KOPT-K1 (cell line): ENCODE measurements around the gene SLC39A3.

Source experiments
- H3K27ac ChIP-seq: fragments of 200-600 bp; sonication (generic); 2 replicates; pipeline ENCODE4 v1.5.1; 2016; ENCODE audit warnings: antibody characterized with exemption, mild to moderate bottlenecking, low read depth, low read length; ENCODE audit not compliant: poor library complexity, severe bottlenecking
- H3K36me3 ChIP-seq: fragments of 200-600 bp; sonication (generic); 2 replicates; pipeline ENCODE4 v1.5.1; 2017; ENCODE audit warnings: antibody characterized with exemption, mild to moderate bottlenecking, low read length, moderate library complexity; ENCODE audit not compliant: insufficient read depth
- H3K9me3 ChIP-seq: fragments of 200-600 bp; sonication (generic); 2 replicates; pipeline ENCODE4 v1.5.1; 2017; ENCODE audit warnings: antibody characterized with exemption, low read length, mild to moderate bottlenecking; ENCODE audit not compliant: insufficient read depth, poor library complexity, severe bottlenecking

The SLC39A3 gene

DNA sequence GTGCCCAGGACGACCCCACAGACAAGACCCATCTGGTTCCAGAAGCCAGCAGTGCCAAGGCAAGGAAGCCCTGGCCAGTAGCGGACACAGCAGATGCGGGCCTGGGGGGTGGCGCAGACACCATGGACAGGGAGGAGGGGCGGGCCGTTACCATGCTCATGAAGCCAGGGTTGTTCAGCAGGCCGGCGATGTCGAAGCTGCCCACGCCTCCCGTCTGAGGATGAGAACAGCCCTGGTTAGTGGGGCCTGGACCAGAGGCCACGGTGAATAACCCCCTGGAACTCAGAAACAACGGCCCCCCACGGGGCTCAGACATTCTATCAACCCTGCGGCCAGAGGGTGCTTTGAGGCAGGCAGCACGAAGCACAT is 21.5 kb upstream of the SLC39A3 start:
- H3K9me3 ChIP-seq, result no peaks in the 10 kb centered on the region
- no peak overlapping the region for H3K27ac ChIP-seq
- H3K36me3 ChIP-seq, result peaks cover 96% of the 10 kb centered on the region

DNA sequence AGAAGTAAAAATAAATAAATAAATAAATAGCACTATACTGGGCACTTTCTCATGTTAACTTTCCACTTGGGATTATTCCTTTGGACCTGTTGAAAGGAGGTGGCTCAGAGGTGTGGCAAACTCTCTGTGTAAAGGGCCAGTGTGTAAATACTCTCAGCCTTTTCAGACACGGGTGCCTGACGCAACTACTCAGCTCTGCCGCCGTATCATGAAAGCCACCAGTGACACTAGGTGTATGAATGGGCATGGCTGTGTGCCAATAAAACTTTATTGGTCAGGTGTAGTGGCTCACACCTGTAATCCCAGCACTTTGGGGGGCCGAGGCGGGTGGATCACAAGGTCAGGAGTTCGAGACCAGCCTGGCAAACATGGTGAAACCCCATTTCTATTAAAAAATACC is 20.1 kb upstream of the SLC39A3 start:
- Histone ChIP-seq H3K27ac (no peak overlapping the region), H3K9me3 (no peaks in the 10 kb centered on the region), H3K36me3 (peaks cover 95% of the 10 kb centered on the region)

DNA sequence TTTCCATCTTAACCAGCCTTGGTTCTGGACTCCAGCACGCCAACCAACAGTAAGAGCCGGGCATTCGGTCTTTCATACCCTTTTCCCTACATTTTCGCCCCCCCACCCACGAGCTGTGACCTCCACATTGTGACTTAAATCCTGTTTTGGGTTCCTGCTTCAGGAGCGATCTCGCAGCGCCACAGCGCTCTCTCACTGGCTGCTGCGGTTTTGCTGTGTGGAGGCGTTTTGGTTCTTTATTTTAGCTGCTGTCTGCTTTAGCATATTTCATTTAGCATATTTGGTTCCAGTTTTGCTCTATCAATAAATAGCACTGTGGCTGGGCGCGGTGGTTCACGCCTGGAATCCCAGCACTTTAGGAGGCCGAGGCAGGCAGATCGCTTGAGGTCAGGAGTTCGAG is 19.5 kb upstream of the SLC39A3 start:
- H3K36me3 ChIP-seq, result peaks cover 95% of the 10 kb centered on the region
- H3K27ac ChIP-seq, result no peak overlapping the region

GRCh38 chr19:2758601-2759313 is 18.9 kb upstream of the SLC39A3 start:
- Histone ChIP-seq H3K9me3 (no peaks in the 10 kb centered on the region), H3K36me3 (peaks cover 95% of the 10 kb centered on the region), H3K27ac (no peak overlapping the region)

More for the DNA sequence above, 19.5 kb upstream of the SLC39A3 start:
- no peaks in the 10 kb centered on the region for H3K9me3 ChIP-seq

DNA sequence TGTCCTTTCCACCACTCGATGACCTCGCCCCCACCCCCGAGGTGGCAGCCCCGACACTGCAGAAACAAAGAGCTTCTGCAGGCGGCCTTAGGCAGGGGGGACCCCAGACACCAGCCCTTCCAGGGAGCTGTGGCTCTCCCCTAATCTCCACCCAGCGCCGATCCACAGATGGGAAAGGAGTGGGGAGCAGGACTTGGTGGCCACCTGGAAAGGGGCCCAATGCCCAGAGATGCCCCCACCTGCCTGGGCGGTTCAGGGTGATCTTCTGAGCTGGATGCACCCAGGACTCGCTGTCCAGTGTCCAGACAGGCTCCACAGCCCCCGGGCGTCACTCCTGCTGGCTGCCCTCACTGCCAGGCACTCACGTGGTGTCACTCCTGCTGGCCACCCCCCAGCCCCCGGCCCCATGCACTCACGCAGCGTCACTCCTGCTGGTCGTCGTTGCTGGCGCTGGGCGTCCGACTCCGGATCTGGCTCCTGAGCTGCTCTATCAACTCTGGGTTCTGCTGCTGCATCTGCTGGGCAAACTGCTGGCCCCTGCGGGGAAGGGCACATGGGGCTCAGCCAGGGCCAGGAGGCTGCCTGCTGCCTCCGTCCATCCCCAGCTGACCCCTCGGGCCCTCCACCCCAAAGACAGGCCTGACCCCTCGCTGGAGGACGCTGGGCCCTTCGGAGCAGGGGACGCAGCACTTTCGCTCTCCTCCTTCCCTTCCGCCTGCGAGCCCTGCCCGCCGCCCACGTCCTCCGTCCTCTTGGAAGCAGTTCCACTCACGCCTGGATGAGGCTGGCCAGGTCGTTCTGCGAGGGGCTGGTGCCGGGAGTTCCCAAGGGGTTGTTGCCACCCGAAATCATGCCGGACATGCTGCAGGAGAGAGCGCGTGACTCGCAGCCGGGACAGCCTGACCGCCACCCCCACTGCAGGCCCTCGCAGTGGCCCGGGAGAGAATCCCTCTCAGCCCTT is 17.4 kb upstream of the SLC39A3 start:
- H3K27ac ChIP-seq, result no peak overlapping the region
- peaks cover 92% of the 10 kb centered on the region for H3K36me3 ChIP-seq
- H3K9me3 ChIP-seq, result no peaks in the 10 kb centered on the region

DNA sequence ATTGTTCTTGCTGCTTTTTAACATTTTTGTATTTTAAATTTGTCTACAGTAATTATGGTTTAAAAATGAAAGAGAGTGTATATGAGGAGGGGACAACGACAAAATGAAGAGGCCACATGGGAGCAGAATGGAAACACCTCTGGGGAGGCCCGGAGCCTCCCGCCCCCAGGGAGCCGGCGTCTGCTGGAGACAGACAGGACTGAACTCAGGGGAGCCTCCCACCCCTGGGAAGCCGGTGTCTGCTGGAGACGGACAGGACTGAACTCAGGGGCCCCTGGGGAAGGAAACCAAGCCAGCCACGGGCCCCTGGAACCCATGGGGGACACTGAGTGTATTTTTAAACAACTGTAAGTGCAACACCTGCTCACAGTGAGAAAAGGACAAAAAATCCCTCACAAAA is 16.7 kb upstream of the SLC39A3 start:
- Histone ChIP-seq H3K36me3 (peaks cover 87% of the 10 kb centered on the region), H3K27ac (no peak overlapping the region), H3K9me3 (no peaks in the 10 kb centered on the region)

DNA sequence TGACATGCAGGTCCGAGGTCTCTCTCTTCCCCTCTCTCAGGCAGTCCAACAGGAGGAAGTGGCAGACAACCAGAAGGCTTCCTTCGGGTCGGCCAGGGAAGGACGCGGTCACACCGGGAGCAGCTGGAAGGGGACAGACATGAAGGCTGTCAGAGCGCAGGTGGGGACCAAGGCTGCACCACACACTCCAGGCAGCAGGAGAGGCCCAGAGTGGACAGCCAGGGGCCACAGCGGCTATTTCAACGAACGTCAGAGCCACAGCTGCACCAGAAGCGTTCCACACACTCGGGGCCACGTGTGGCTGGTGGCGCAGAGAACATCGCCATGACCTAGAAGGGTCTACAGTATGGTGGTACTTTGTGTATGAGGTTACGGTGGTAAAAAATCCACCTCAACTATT is 16.0 kb upstream of the SLC39A3 start:
- Histone ChIP-seq H3K9me3 (no peaks in the 10 kb centered on the region), H3K27ac (no peak overlapping the region), H3K36me3 (peaks cover 80% of the 10 kb centered on the region)

- no peaks in the 10 kb centered on the region for H3K9me3 ChIP-seq
- H3K27ac ChIP-seq, result no peak overlapping the region
- H3K36me3 ChIP-seq, result peaks cover 76% of the 10 kb centered on the region
Measured at GRCh38 chr19:2755448-2755705, 15.6 kb upstream of the SLC39A3 start.

- Histone ChIP-seq H3K27ac (no peak overlapping the region), H3K9me3 (no peaks in the 10 kb centered on the region), H3K36me3 (peaks cover 71% of the 10 kb centered on the region)
Measured at GRCh38 chr19:2754659-2755447, 15.0 kb upstream of the SLC39A3 start.

DNA sequence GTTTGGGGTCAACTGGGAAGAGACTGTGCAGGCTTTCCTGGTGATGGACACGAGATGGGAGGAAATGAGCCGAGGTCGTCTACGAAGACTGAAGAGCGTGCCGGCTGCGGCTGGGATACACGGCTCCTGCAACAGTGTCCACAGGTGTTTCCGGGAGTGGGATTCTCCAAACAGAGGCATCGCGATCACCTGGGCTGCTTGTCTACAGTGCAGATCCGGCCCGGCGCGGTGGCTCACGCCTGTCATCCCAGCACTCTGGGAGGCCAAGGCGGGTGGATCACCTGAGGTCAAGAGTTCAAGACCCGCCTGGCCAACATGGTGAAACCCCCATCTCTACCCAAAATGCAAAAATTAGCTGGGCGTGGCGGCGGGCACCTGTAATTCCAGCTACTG is 11.6 kb upstream of the SLC39A3 start:
- Histone ChIP-seq H3K9me3 (no peaks in the 10 kb centered on the region), H3K27ac (no peak overlapping the region), H3K36me3 (peaks cover 38% of the 10 kb centered on the region)

DNA sequence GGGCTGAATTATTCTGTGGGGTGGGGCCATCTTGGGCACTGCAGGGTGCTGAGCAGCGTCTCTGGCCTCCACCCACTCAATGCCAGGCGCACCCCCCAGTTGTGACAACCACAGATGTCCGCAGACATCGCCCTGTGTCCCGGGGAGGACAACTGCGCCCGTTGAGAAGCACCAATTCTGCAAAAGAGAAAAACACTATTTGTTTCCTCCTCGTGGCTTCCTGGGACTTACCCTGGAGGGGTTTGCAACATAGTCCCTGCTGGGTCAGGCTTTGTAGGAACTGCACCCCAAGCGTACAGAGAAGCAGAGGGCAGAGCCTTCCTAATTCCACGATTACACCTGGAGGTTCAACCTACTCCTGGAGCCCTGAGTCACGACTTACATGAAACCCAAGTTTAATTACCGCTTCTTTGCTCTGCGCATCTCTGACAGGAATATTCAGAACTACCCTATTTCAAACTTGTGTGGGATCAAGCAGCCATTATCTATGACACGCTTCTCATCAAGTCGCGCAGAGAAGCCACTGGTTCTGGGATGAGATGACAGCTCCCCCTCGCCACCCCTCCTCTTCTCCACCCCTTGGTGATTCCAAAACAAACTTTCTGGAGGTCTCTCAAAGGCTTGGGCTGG is 11.1 kb upstream of the SLC39A3 start:
- Histone ChIP-seq H3K9me3 (no peaks in the 10 kb centered on the region), H3K36me3 (peaks cover 34% of the 10 kb centered on the region), H3K27ac (no peak overlapping the region)

GRCh38 chr19:2747349-2747748 is 7.5 kb upstream of the SLC39A3 start:
- Histone ChIP-seq H3K9me3 (no peaks in the 10 kb centered on the region), H3K36me3 (no peaks in the 10 kb centered on the region), H3K27ac (no peak overlapping the region)

GRCh38 chr19:2744113-2744512 is 4.3 kb upstream of the SLC39A3 start:
- Histone ChIP-seq H3K36me3 (no peaks in the 10 kb centered on the region), H3K27ac (no peak overlapping the region), H3K9me3 (no peaks in the 10 kb centered on the region)

DNA sequence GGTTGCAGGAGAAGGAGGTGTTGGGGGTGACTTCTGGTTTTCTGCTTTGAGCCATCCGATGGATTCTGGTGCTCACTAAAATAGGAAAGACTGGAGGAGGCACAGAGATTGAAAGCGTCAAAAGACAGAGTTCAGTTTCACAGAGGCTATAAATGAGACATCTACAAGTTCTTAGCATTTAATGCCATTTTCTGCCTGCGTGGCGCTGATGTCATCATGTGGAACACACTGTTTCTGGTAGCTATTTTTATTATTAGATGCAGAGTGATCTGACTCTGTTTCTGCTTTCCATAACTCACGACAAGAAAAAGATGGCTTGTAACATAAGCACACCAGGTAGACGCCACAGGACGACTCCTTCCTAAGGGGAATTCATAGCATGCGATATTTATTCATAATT is 3.3 kb upstream of the SLC39A3 start:
- no peaks in the 10 kb centered on the region for H3K36me3 ChIP-seq
- no peak overlapping the region for H3K27ac ChIP-seq
- no peaks in the 10 kb centered on the region for H3K9me3 ChIP-seq

- H3K9me3 ChIP-seq, result no peaks in the 10 kb centered on the region
- H3K36me3 ChIP-seq, result peaks cover 21% of the 10 kb centered on the region
- H3K27ac ChIP-seq, result no peak overlapping the region
Measured at GRCh38 chr19:2740314-2740656, 468 bp upstream of the SLC39A3 start.
